Mucosa of descending colon (tissue), 3 donors: ENCODE results near the gene KRT82. TPM values are rescaled to one million over a fixed set of nuclear protein-coding genes. Genes with fewer than 3 reads are reported as not detected.

Experiments
- ATAC-seq: fragments of 200-7000 bp; cut with Tn5 transposase; one replicate; pipeline ENCODE4 v1.9.1; 2020; ENCODE audit warnings: mild to moderate bottlenecking, moderate library complexity
- DNase-seq, 3 donors: peaks; one replicate each; pipeline ENCODE4 v3.0.0-alpha.2; 2020
- H3K36me3 ChIP-seq: fragments of 200-600 bp; one replicate; pipeline ENCODE4 v1.8.0; 2021; ENCODE audit warnings: low read depth, mild to moderate bottlenecking
- H3K4me1 ChIP-seq: fragments of 200-600 bp; one replicate; pipeline ENCODE4 v1.8.0; 2021; ENCODE audit warnings: low read depth, mild to moderate bottlenecking
- H3K4me3 ChIP-seq: fragments of 200-600 bp; one replicate; pipeline ENCODE4 v1.8.0; 2021; ENCODE audit warnings: mild to moderate bottlenecking
- H3K9me3 ChIP-seq: fragments of 200-600 bp; one replicate; pipeline ENCODE4 v1.8.0; 2021; ENCODE audit warnings: mild to moderate bottlenecking
- intact Hi-C, 2 donors: fragments of 100-400 bp; cut with DNase I in 1 of 2; cut with micrococcal nuclease in 1 of 2; formaldehyde crosslinking; loops; one replicate each; pipeline versions ENCODE4 v1.11.0 to v1.11.1; 2022; cut with DNase I, micrococcal nuclease
- total RNA-seq, 3 donors: library from RNA; stranded (reverse); fragmentation: NEBNext Ultra II Directional in 2 of 3; extraction: Animal tissue kit (Norgen Biotek cat#: 25700) in 2 of 3; gene quantifications; one replicate each; pipeline versions ENCODE4 v1.2.1 to v1.2.4, GENCODE V29; 2021 to 2023
- TF ChIP-seq, protein P1 (sequence below): fragments of 200-600 bp; IDR thresholded peaks from one replicate; pipeline ENCODE4 v1.8.0; 2022; ENCODE audit warnings: antibody characterized with exemption, mild to moderate bottlenecking
- donor health status: DM: no; HTN: no; CAD: no; lungs with moderate emphysema.
- donor health status: DM: no; HTN: no; CAD: no.
- donor health status: DM: no; HTN: yes; CAD: no.

KRT82 gene
- total RNA-seq, 3 donors from 2014 or later, result not detected

DNA sequence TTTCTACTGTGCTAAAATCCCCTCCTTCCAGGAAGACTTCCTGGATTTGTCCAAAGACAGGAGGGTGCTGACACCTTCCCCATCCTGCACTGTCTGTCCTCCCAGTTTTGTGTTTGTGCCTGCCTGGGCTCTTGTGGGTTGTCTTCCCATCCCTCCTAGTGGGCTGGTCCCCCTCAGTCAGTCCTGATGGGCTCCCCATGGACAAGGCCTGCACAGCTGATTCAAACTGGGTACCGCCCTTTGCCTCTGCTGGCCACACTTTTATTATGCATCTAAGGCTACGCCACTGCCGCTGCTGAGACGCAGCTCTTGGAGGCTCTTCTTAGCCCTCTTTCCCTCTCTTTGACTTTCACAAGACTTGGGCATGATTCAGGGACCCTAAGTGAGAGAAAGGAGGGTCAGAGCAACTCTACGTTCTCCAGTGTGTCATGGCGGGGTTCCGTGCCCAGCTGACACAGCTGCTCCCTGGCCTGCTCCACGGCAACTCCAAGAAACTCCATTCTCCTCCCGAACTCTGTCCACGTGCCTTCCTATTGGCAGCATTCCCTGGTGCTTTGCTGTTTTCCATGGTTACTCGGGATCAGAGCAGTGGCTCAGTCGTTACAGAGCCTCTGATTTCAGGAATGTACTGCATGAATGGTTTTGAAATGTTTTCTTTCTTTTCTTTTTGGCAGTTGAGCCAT lies 35.1 kb downstream of the KRT82 start:
- DNase-seq (peak in 1 of 3 donors; percentile 47), ATAC-seq (peak; percentile 41)
- no peak overlapping the region for H3K4me3 ChIP-seq
- TF ChIP-seq, protein P1, sequence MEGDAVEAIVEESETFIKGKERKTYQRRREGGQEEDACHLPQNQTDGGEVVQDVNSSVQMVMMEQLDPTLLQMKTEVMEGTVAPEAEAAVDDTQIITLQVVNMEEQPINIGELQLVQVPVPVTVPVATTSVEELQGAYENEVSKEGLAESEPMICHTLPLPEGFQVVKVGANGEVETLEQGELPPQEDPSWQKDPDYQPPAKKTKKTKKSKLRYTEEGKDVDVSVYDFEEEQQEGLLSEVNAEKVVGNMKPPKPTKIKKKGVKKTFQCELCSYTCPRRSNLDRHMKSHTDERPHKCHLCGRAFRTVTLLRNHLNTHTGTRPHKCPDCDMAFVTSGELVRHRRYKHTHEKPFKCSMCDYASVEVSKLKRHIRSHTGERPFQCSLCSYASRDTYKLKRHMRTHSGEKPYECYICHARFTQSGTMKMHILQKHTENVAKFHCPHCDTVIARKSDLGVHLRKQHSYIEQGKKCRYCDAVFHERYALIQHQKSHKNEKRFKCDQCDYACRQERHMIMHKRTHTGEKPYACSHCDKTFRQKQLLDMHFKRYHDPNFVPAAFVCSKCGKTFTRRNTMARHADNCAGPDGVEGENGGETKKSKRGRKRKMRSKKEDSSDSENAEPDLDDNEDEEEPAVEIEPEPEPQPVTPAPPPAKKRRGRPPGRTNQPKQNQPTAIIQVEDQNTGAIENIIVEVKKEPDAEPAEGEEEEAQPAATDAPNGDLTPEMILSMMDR, result no peak
- H3K9me3 ChIP-seq, result no peaks in the 10 kb centered on the region
- no peaks in the 10 kb centered on the region for H3K4me1 ChIP-seq
- intact Hi-C loops, result loop anchor here (10.0 kb wide), 1 partner anchor 134 kb away; no protein-coding TSS in a partner anchor
- no peaks in the 10 kb centered on the region for H3K36me3 ChIP-seq

DNA sequence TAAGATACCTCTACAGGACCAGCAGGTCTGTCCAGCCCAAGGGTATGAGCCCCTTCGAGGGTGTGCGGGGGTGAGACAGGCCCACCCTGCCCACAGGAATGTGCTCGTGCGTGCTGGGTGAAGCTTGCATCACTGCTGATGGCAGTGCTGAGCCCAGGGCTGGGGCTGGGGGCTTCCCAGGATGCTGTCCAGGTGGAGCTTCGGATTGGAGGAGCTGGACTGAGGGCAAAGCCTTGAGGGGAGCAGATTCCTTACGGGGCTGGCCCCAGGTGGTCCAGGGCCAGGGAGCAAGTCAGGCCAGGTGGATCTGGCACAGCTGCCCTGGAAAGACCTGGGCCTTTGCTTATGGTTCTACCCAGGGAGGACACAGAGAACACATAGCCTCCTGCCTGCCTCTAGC lies 36.3 kb downstream of the KRT82 start:
- ATAC-seq, result no peak
- no peaks in the 10 kb centered on the region for H3K4me1 ChIP-seq
- intact Hi-C loops, result loop anchor here (10.0 kb wide), 2 partner anchors 135 to 505 kb away; no protein-coding TSS in a partner anchor

DNA sequence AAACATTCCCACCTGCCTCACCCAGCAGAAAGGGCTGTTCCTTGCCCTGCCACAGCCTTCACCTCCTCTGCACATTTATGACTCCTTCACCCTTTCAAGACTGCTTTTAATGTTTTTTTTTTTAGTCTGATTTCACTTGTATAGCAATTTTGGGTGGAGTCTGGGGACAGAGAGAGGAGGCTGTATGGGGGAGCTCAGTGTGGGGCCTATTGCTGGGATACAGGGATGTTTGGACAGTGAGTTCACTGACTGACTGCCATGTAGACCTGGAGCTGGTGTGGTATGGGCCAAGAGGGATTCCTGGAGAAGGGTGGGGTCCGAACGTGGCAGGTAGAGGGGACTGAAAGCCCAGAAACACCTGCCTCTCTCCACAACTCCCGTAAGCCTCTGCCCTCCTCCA lies 36.9 kb downstream of the KRT82 start:
- TF ChIP-seq, protein P1, result no peak
- no peaks in the 10 kb centered on the region for H3K36me3 ChIP-seq
- no peaks in the 10 kb centered on the region for H3K9me3 ChIP-seq
- intact Hi-C loops, result loop anchor here in 1 of 2 donors (10.0 kb wide), 1 partner anchor 506 kb away; no protein-coding TSS in a partner anchor
- DNase-seq (no peak), ATAC-seq (no peak)
- no peak overlapping the region for H3K4me3 ChIP-seq
- no peaks in the 10 kb centered on the region for H3K4me1 ChIP-seq

More for the DNA sequence above, 36.3 kb downstream of the KRT82 start:
- TF ChIP-seq, protein P1, result no peak
- Histone ChIP-seq H3K9me3 (no peaks in the 10 kb centered on the region), H3K4me3 (no peak overlapping the region), H3K36me3 (no peaks in the 10 kb centered on the region)
- DNase-seq, result no peak

DNA sequence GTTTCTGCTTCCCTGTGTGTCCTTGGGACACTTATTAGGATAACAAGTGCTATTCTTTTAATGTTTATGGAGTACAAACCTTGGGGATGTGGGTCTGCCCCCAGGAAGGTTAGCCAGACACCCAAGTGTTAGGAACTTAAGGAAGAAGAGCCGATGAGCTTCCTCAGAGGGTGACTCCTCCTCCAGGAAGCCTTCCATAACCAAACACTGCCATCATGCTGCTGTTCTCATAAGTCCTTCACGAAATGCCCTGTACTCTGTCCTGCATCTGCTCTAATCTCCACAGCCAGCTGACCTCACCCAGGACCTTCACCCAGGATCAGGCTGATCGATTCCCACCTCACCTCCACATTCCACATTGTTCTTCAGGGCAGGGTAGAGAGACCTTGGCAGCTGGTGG lies 37.6 kb downstream of the KRT82 start:
- DNase-seq (no peak), ATAC-seq (no peak)
- Histone ChIP-seq H3K4me1 (no peaks in the 10 kb centered on the region), H3K36me3 (no peaks in the 10 kb centered on the region), H3K9me3 (no peaks in the 10 kb centered on the region), H3K4me3 (no peak overlapping the region)
- TF ChIP-seq, protein P1, result no peak
- intact Hi-C loops, result loop anchor here in 1 of 2 donors (10.0 kb wide), 1 partner anchor 506 kb away; no protein-coding TSS in a partner anchor

DNA sequence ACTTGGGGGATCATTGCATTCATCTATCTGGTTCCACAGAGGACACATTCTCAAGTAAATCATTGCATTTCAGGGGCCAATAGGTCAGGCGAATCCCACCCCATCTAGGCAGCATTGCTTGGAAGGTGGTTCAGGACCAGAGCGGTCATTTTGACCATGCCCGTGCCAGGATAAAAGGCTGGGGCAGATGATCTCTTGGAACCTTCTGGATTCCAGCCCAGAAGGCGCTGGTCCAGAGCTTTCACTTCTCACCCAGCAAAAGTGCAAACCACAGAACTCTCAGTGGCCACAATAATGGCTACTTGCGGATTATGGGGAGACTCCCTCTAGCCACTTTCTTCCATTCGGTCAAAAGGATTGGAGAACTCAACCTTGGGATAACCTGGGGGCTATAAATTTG lies 38.3 kb downstream of the KRT82 start:
- ATAC-seq (no peak), DNase-seq (no peak)
- intact Hi-C loops, result loop anchor here in 1 of 2 donors (10.0 kb wide), 1 partner anchor 507 kb away; no protein-coding TSS in a partner anchor
- H3K4me3 ChIP-seq, result no peak overlapping the region
- no peaks in the 10 kb centered on the region for H3K9me3 ChIP-seq
- H3K4me1 ChIP-seq, result no peaks in the 10 kb centered on the region
- TF ChIP-seq, protein P1, result no peak
- H3K36me3 ChIP-seq, result no peaks in the 10 kb centered on the region
